ENCODE results near the gene PVRIG.
"Not testable (repeated sequence)": the region's sequence is repeated elsewhere in the genome, so short reads cannot be mapped to it uniquely, and the experiment has no call there.

Gene PVRIG

DNA sequence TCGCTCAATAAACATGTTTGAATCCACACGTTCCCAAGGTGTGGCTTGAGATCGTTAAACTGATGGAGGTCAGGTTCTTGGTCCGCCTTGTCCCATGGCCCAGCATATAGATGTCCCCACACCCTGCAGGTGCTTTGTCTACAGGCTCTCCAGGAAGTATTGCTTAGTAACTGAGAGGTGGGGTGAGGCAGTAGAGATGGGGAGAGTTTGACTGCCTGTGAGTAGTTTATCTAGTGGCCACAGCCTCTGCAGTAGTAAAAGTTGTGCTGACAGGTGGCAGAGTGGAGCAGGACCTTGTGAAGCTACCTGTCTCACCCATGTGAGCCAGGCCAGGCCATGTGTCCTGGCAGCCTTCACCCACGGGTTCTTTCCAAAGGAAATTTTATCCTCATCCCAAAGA is 5.4 kb upstream of the PVRIG start:
- H3K4me1 Mint-ChIP-seq: peaks cover 90% of the 10 kb centered on the region
- ATAC-seq, DNase-seq, H3K9me3 Mint-ChIP-seq, H3K27me3 Mint-ChIP-seq: not testable (repeated sequence)
- peak overlapping the region in 1 of 2 donors; percentile 11 for H3K4me3 Mint-ChIP-seq
- H3K27ac Mint-ChIP-seq: peak overlapping the region in 1 of 2 donors; percentile 5

- ATAC-seq: no peak
- Mint-ChIP-seq H3K9me3 (no peaks in the 10 kb centered on the region), H3K4me3 (no peak overlapping the region), H3K27ac (no peak overlapping the region), H3K27me3 (no peaks in the 10 kb centered on the region), H3K4me1 (peaks cover 85% of the 10 kb centered on the region)
- no peak for DNase-seq
Observed at GRCh38 chr7:100215895-100216294, 3.9 kb upstream of the PVRIG start.

DNA sequence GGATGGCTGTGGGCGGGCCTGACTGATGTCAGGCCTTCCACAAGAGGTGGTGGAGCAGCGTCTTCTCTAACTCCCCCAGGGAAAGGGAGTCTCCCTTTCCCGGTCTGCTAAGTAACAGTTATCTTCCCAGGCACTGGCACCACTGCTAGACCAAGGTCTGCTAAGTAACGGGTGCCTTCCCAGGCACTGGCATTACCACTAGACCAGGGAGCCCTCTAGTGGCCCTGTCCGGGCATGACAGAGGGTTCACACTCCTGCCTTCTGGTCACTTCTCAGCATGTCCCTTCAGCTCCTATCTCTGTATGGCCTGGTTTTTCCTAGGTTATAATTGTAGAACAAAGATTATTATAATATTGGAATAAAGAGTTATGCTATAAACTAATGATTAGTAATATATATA is 1.8 kb upstream of the PVRIG start:
- H3K4me3 Mint-ChIP-seq: peak overlapping the region in 1 of 2 donors; percentile 72
- H3K4me1 Mint-ChIP-seq: peaks cover 88% of the 10 kb centered on the region
- DNase-seq (peak; percentile 74 to 87), ATAC-seq (peak; percentile 12)
- H3K9me3 Mint-ChIP-seq, H3K27ac Mint-ChIP-seq, H3K27me3 Mint-ChIP-seq: not testable (repeated sequence)

- no peak for ATAC-seq
- peak overlapping the region; percentile 83 to 92 for H3K4me3 Mint-ChIP-seq
- peak overlapping the region; percentile 99 to 100 for H3K27ac Mint-ChIP-seq
- peaks cover 88% of the 10 kb centered on the region for H3K4me1 Mint-ChIP-seq
- no peaks in the 10 kb centered on the region for H3K27me3 Mint-ChIP-seq
- no peaks in the 10 kb centered on the region for H3K9me3 Mint-ChIP-seq
- peak in 1 of 2 donors; percentile 45 for DNase-seq
Observed at GRCh38 chr7:100219271-100219737, 445 bp upstream of the PVRIG start.

GRCh38 chr7:100220586-100221230 is 959 bp downstream of the PVRIG start:
- Mint-ChIP-seq H3K9me3 (no peaks in the 10 kb centered on the region), H3K27ac (peak overlapping the region; percentile 99 to 100), H3K27me3 (no peaks in the 10 kb centered on the region), H3K4me3 (peak overlapping the region; percentile 83 to 92), H3K4me1 (peaks cover 88% of the 10 kb centered on the region)
- ATAC-seq (peak; percentile 40), DNase-seq (peak in 1 of 2 donors; percentile 59)

DNA sequence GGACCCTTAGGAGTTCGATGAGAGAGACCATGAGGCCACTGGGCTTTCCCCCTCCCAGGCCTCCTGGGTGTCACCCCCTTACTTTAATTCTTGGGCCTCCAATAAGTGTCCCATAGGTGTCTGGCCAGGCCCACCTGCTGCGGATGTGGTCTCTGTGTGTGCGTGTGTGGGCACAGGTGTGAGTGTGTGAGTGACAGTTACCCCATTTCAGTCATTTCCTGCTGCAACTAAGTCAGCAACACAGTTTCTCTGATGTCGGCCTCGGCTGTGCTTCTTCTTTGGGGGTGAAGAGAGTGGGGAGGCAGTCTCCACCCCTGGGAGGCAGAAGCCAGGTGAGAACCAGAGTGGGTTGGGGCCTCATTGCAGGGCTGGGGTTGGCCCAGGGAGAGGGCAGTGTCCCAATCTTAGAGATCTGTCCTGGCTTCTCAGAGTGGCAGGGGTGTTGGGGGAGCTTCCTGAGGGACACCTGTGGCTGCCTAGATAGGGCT is 1.5 kb downstream of the PVRIG start:
- peak; percentile 60 to 75 for DNase-seq
- Mint-ChIP-seq H3K4me3 (peak overlapping the region; percentile 83 to 92), H3K4me1 (peaks cover 90% of the 10 kb centered on the region), H3K27me3 (no peaks in the 10 kb centered on the region), H3K9me3 (no peaks in the 10 kb centered on the region), H3K27ac (peak overlapping the region; percentile 99 to 100)
- ATAC-seq: peak; percentile 76

DNA sequence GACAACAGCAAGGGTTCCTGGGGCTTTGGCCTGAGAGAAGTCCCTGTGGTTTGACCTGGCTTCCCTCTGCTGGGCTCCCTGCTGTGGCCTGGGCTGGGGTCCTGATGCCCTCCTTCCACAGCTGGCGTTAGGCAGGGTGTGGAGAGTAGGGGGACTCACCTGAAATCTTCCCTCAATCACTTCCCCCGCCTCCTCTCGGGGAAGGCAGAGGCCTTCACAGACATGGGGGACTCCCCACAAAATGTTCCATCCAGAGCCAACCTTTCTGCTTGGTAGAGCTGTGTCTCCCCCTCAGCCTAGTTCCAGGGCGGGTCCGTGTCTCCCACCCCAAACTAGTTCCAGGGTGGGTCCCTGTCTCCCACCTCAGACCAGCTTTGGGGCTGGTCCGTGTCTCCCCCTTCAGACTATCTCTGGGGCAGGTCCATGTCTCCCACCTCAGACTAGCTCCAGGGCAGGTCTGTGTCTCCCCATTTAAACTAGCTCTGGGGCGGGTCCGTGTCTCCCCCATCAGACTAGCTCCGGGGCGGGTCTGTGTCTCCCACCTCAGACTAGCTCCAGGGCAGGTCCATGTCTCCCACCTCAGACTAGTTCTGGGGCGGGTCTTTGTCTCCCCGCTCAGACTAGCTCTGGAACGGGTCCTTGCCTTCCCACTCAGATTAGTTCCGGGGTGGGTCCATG is 2.2 kb downstream of the PVRIG start:
- Mint-ChIP-seq H3K4me3 (peak overlapping the region; percentile 83 to 92), H3K27me3 (no peaks in the 10 kb centered on the region), H3K27ac (peak overlapping the region; percentile 99 to 100), H3K4me1 (peaks cover 91% of the 10 kb centered on the region), H3K9me3 (no peaks in the 10 kb centered on the region)
- ATAC-seq (no peak), DNase-seq (no peak)

DNA sequence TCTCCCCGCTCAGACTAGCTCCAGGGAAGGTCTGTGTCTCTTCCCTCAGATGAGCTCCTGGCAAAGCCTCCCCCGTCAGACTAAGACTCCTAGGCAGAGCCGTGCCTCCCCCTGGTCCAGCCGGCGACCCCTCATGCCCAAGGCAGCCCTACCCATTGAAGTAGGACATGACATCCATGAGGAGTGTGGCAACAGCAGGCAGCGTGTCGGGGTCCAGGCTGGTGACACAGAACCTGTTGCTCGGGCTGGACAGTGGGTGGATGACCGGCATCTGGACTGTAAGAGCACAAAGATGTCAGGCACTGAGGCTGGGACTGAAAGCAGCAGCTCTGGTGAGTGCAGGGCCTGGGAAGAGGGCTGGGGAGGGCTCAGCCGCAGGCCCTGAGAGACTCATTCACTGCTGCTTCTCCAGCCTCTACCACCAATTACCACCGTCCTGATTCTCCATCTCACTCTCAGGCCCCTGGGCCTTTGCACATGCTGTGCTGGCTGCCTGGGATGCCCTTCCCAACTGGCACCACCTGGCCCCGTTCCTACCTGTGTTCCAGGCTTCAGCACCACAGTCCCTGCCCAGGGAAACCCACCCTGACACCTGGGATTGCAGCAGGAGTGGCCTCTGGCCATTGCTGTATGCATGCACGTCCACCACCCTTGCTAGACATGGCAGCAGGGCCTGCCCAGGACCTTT is 2.8 kb downstream of the PVRIG start:
- H3K9me3 Mint-ChIP-seq: no peaks in the 10 kb centered on the region
- ATAC-seq (no peak), DNase-seq (no peak)
- H3K27ac Mint-ChIP-seq: peak overlapping the region; percentile 99 to 100
- no peaks in the 10 kb centered on the region for H3K27me3 Mint-ChIP-seq
- peak overlapping the region; percentile 83 to 92 for H3K4me3 Mint-ChIP-seq
- peaks cover 85% of the 10 kb centered on the region for H3K4me1 Mint-ChIP-seq

DNA sequence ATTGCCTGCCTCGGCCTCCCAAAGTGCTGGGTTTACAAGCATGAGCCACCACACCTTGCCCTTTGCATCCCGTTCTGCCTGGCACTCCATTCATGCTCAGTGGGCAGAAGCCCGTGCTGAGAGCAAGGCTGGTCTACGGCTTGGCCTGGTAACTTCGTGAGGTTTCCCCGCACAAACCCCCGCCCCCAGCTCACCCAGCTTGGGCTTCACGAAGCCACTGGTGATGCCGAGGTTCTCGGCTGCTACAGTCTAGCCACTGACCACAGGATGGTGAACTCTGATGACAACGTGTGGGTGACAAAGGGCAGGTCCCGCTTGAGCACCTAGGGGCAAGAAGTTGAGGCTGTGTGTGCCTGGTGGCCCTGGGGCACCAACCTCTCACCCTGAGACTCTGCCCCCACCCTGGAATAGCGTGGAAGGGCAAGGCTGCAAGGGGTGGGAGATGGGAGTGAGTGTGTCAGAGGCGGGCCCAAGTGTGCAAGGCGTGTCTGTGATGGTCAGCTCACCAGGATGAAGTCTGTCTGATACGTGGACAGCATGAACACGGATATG is 3.7 kb downstream of the PVRIG start:
- not testable (repeated sequence) for DNase-seq, H3K27me3 Mint-ChIP-seq, ATAC-seq, H3K9me3 Mint-ChIP-seq
- H3K4me3 Mint-ChIP-seq: peak overlapping the region; percentile 83 to 92
- peak overlapping the region; percentile 76 to 85 for H3K27ac Mint-ChIP-seq
- H3K4me1 Mint-ChIP-seq: peaks cover 88% of the 10 kb centered on the region

DNA sequence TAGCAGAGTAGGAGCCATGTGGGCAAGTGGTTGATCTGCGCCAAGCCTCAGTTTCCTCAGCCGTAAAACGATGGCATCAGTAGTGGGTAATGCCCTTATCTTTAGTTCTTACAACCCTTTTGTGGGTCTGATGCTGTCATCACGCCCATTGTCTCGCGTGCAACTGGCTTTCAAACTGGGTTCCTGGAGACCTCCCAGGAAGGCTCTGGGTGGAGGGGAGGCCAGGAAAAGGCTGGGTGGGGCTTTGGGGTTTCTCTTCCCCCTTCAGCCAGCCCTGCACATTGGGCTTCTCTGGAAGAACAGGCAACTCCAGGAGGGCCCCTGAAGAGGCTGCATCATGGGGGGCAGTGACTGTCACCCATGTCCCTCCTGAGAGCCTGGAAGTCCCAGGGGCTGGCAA is 5.1 kb downstream of the PVRIG start:
- Mint-ChIP-seq H3K27ac (peak overlapping the region in 1 of 2 donors; percentile 88), H3K4me1 (peaks cover 87% of the 10 kb centered on the region), H3K4me3 (peak overlapping the region in 1 of 2 donors; percentile 13)
- not testable (repeated sequence) for H3K9me3 Mint-ChIP-seq, DNase-seq, ATAC-seq, H3K27me3 Mint-ChIP-seq

DNA sequence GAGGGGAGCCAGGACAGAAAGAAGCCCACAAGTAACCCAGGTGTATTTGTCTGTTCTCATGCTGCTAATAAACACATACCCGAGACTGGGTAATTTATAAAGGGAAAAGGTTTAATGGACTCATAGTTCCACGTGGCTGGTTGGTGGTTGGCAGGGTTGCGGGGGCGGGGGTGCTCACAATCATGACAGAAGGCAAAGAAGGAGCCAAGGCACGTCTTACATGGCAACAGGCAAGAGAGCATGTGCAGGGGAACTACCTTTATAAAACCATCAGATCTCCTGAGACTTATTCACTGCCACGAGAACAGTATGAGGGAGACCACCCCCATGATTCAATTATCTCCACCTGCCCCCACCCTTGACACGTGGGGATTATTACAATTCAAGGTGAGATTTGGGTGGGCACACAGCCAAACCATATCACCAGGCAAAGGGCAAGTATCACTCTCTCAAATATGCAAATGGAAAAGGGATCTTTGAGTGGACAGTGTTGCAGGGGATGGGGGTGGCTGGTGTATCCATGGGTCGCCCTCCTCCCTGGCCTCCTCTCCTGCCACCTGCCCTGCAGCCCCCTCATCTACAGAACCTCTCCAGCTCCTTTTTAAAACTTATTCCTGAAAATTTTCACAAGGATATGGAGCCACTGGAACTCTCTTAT is 15.0 kb downstream of the PVRIG start:
- Mint-ChIP-seq H3K27ac (peak overlapping the region in 1 of 2 donors; percentile 77), H3K4me1 (peaks cover 47% of the 10 kb centered on the region), H3K9me3 (peaks cover 0 to 16% of the 10 kb centered on the region in 2 donors)
- H3K4me3 Mint-ChIP-seq, H3K27me3 Mint-ChIP-seq: not testable (repeated sequence)
- DNase-seq (peak; percentile 22 to 47), ATAC-seq (peak; percentile 42)

- not testable (repeated sequence) for H3K27me3 Mint-ChIP-seq, H3K9me3 Mint-ChIP-seq, DNase-seq, H3K4me3 Mint-ChIP-seq, ATAC-seq
- Mint-ChIP-seq H3K4me1 (peaks cover 50% of the 10 kb centered on the region), H3K27ac (peak overlapping the region in 1 of 2 donors; percentile 79)
Observed at GRCh38 chr7:100239975-100240374, 20.2 kb downstream of the PVRIG start.

GRCh38 chr7:100243385-100243784 is 23.6 kb downstream of the PVRIG start:
- not testable (repeated sequence) for H3K27me3 Mint-ChIP-seq, H3K9me3 Mint-ChIP-seq
- peak; percentile 92 for ATAC-seq
- H3K27ac Mint-ChIP-seq: peak overlapping the region; percentile 84 to 96
- DNase-seq: peak; percentile 45 to 67
- peaks cover 55% of the 10 kb centered on the region for H3K4me1 Mint-ChIP-seq
- peak overlapping the region; percentile 44 to 47 for H3K4me3 Mint-ChIP-seq

GRCh38 chr7:100244988-100245605 is 25.3 kb downstream of the PVRIG start:
- not testable (repeated sequence) for DNase-seq, ATAC-seq, H3K4me3 Mint-ChIP-seq, H3K27me3 Mint-ChIP-seq, H3K9me3 Mint-ChIP-seq
- Mint-ChIP-seq H3K4me1 (peaks cover 52% of the 10 kb centered on the region), H3K27ac (peak overlapping the region in 1 of 2 donors; percentile 79)
